T-cell (primary cell): ENCODE measurements around the gene ZMYM5. TPM values are rescaled to one million over a fixed set of nuclear protein-coding genes. Genes with fewer than 3 reads are reported as not detected.
A peak's percentile ranks its signal among the peaks of the same experiment; 100 is the strongest.
"Not testable (repeated sequence)": the region's sequence is repeated elsewhere in the genome, so short reads cannot be mapped to it uniquely, and the experiment has no call there.

ENCODE experiments used
- ATAC-seq, 4 experiments: fragments of 200-7000 bp in 3 of 4; fragments of 150-1000 bp in 1 of 4; cut with Tn5 transposase; replicated peaks in 1 of 4; 1 replicate in 3 of 4; 2 replicates in 1 of 4; pipeline ENCODE4 v1.10.0; 2021; ENCODE audit warnings: moderate library complexity in 3 of 4, mild to moderate bottlenecking in 2 of 4, moderate number of reproducible peaks in 1 of 4
- CTCF ChIA-PET, 2 donors: fragments of 300-600 bp; sonication (Branson Sonifier 250); formaldehyde crosslinking; loops; one replicate each; lab custom pipeline; 2022; ENCODE audit warnings: antibody characterized with exemption in 2 of 2; lab: Charles Lee
- POLR2A ChIA-PET, 2 donors: fragments of 300-600 bp; sonication (Branson Sonifier 250); formaldehyde crosslinking; loops; one replicate each; lab custom pipeline; 2022; ENCODE audit warnings: antibody characterized with exemption in 2 of 2; lab: Charles Lee
- DNase-seq, 35 experiments: peaks; one replicate each; pipeline versions ENCODE4 v3.0.0 to v3.0.0-alpha.2; 2013 to 2023
- H3K27ac ChIP-seq: one replicate; pipeline ENCODE4 v1.5.1; 2013; ENCODE audit warnings: low read length
- H3K27me3 ChIP-seq, 2 experiments: replicated peaks in 1 of 2; 1 replicate in 1 of 2; 2 replicates in 1 of 2; pipeline versions ENCODE4 v1.6.1 to v1.7.0; 2013; ENCODE audit warnings: low read length in 1 of 2, mixed read lengths in 1 of 2; ENCODE audit not compliant: control insufficient read depth in 2 of 2, insufficient read depth in 2 of 2; ENCODE audit errors: extremely low read depth in 1 of 2
- H3K36me3 ChIP-seq, 2 donors: 1 replicate in 1 of 2; 2 replicates in 1 of 2; pipeline versions ENCODE4 v1.6.1 to v1.7.0; 2013; ENCODE audit warnings: low read length in 1 of 2; ENCODE audit not compliant: control insufficient read depth in 2 of 2, insufficient read depth in 1 of 2; ENCODE audit errors: extremely low read depth in 1 of 2
- H3K4me1 ChIP-seq, 2 experiments: 1 replicate in 1 of 2; 2 replicates in 1 of 2; pipeline versions ENCODE4 v1.6.1 to v1.7.0; 2013; ENCODE audit warnings: low read length in 2 of 2, mixed read lengths in 1 of 2; ENCODE audit not compliant: insufficient read depth in 2 of 2, control insufficient read depth in 1 of 2; ENCODE audit errors: extremely low read depth in 1 of 2
- H3K4me3 ChIP-seq, 2 donors: 1 replicate in 1 of 2; 2 replicates in 1 of 2; pipeline versions ENCODE4 v1.5.1 to v1.7.0; 2013; ENCODE audit warnings: mild to moderate bottlenecking in 2 of 2, low read length in 1 of 2, moderate library complexity in 1 of 2; ENCODE audit not compliant: control insufficient read depth in 1 of 2; ENCODE audit errors: extremely low read depth in 1 of 2
- H3K9me3 ChIP-seq: 2 replicates; pipeline ENCODE4 v1.7.0; 2013
- H3K27ac Mint-ChIP-seq, 2 donors: one replicate each; pipeline ENCODE4 v1.8.0; 2020 to 2021; ENCODE audit warnings: mild to moderate bottlenecking in 2 of 2, mixed read lengths in 2 of 2
- H3K27me3 Mint-ChIP-seq, 2 donors: one replicate each; pipeline ENCODE4 v1.8.0; 2021 to 2022; ENCODE audit warnings: mixed read lengths in 2 of 2
- H3K36me3 Mint-ChIP-seq: one replicate; pipeline ENCODE4 v1.8.0; 2021; ENCODE audit warnings: mixed read lengths
- H3K4me1 Mint-ChIP-seq, 3 donors: one replicate each; pipeline ENCODE4 v1.8.0; 2020 to 2022; ENCODE audit warnings: mixed read lengths in 3 of 3, mild to moderate bottlenecking in 1 of 3
- H3K4me3 Mint-ChIP-seq, 3 donors: one replicate each; pipeline ENCODE4 v1.8.0; 2020 to 2022; ENCODE audit warnings: mild to moderate bottlenecking in 3 of 3, mixed read lengths in 3 of 3, moderate library complexity in 3 of 3
- H3K9me3 Mint-ChIP-seq, 3 donors: one replicate each; pipeline ENCODE4 v1.8.0; 2020 to 2022; ENCODE audit warnings: mixed read lengths in 3 of 3
- WGBS: methylation state at CpG from one replicate; pipeline ENCODE4 v1.1.5; 2013; ENCODE audit warnings: missing lambda C conversion rate; ENCODE audit not compliant: insufficient coverage; 5-methylcytosine and 5-hydroxymethylcytosine counted together
- total RNA-seq, 35 experiments: library from RNA in 6 of 35; stranded (reverse) in 6 of 35; fragments of 120-200 nt in 1 of 35; gene quantifications; one replicate each; pipeline versions ENCODE4 v1.2.1 to v1.2.4 and lab custom pipeline; 2013 to 2026

Gene ZMYM5
- total RNA-seq, 5 donors from 2014 or later (not counting 1 experiment from before 2014, with no cell fraction given): 19.2 to 30.9 (median 23.0) TPM

DNA sequence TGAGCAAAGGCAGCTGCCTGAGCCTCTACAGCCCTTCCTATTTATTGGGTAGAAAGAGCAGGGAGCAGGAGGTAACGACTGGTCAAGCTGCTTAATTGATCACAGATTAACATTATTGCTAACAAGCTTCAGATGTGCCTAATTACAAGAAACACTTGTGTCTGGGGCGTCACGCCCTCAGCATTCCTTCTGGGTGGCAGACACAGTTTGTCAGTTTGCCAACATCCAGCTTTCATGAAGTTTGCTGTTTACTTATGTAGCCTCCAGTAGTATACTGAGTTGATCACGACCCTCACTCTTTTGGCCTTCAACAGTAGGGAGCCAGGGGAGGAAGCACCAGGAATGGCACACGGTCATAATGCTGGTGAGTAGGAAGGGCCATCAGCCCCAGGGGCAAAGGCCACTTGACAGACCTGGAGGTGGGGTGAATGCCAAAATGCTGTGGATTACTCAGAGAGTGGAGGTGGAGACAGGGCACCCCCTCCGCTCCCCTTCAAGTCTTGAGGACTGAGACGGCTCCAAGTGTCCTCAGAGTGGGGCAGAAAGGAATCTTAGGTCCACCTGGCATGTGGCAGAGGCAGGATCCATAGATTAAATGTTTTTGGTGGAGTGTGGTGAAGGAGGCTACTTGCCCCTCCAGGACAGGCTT lies 45.8 kb downstream of the ZMYM5 start:
- Histone ChIP-seq H3K27me3 (no peaks in the 10 kb centered on the region), H3K4me1 (no peaks in the 10 kb centered on the region), H3K36me3 (peaks cover 13 to 15% of the 10 kb centered on the region in 2 donors), H3K9me3 (no peaks in the 10 kb centered on the region), H3K4me3 (no peak overlapping the region), H3K27ac (no peak overlapping the region)
- ChIA-PET CTCF (no interaction called here), POLR2A (no interaction called here)
- WGBS: 100% methylated on average over 5 of the region's 7 CpGs
- Mint-ChIP-seq H3K9me3 (no peaks in the 10 kb centered on the region), H3K27ac (no peak overlapping the region), H3K36me3 (peaks cover 24% of the 10 kb centered on the region), H3K4me3 (no peak overlapping the region), H3K27me3 (no peaks in the 10 kb centered on the region), H3K4me1 (peaks cover 0 to 3% (median 0%) of the 10 kb centered on the region in 3 donors)
- no peak for DNase-seq
- no peak for ATAC-seq

DNA sequence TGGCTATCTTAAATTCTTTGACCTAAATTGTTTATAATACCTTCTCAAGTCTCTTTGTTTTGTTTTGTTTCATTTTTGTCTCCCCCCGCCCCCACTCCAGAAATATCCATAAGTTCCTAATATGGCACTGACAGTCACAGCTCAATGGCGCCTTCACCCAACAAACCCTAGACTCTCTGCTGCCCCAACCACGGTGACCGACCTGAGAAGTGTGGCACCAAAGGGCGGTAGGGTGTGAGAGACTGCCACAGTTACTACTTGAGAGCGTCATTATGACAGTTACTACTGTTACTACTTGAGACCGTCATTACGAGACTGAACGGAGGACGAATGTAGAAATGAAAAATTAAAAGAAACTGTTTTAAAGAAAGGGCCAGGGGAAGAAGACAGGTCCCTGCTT lies 46.3 kb downstream of the ZMYM5 start:
- Mint-ChIP-seq H3K9me3 (no peaks in the 10 kb centered on the region), H3K4me3 (no peak overlapping the region), H3K36me3 (peaks cover 25% of the 10 kb centered on the region), H3K27me3 (no peaks in the 10 kb centered on the region), H3K4me1 (peaks cover 0 to 2% (median 0%) of the 10 kb centered on the region in 3 donors), H3K27ac (no peak overlapping the region)
- 96% methylated on average over 4 of the region's 10 CpGs for WGBS
- DNase-seq (peak in 6 of 35 experiments; percentile 2 to 9 (median 3)), ATAC-seq (no peak)
- ChIA-PET CTCF (no interaction called here), POLR2A (no interaction called here)
- Histone ChIP-seq H3K36me3 (peaks cover 13 to 15% of the 10 kb centered on the region in 2 donors), H3K4me1 (no peaks in the 10 kb centered on the region), H3K4me3 (no peak overlapping the region), H3K27me3 (no peaks in the 10 kb centered on the region), H3K9me3 (no peaks in the 10 kb centered on the region), H3K27ac (no peak overlapping the region)

DNA sequence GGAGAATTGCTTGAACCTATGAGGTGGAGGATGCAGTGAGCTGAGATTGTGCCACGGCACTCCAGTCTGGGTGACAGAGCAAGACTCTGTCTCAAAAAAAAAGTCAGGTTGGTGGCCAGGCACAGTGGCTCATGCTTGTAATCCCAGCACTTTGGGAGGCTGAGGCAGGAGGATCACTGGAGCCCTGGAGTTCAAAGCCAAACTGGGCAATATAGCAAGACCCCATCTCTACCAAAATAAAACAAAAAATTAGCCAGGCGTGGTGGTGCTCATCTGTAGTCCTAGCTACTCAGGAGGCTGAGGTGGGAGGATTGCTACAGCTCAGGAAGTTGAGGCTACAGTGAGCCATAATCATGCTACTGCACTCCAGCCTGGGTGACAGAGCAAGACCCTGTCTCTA lies 47.6 kb downstream of the ZMYM5 start:
- H3K4me3 ChIP-seq, H3K27me3 ChIP-seq, H3K27me3 Mint-ChIP-seq, DNase-seq, H3K4me1 Mint-ChIP-seq, POLR2A ChIA-PET, H3K27ac ChIP-seq, H3K4me3 Mint-ChIP-seq, H3K4me1 ChIP-seq, H3K27ac Mint-ChIP-seq, H3K9me3 ChIP-seq, ATAC-seq, H3K9me3 Mint-ChIP-seq, CTCF ChIA-PET: not testable (repeated sequence)
- peaks cover 8 to 15% of the 10 kb centered on the region in 2 donors for H3K36me3 ChIP-seq
- 100% methylated on average over 1 of the region's 2 CpGs for WGBS
- H3K36me3 Mint-ChIP-seq: peaks cover 26% of the 10 kb centered on the region

DNA sequence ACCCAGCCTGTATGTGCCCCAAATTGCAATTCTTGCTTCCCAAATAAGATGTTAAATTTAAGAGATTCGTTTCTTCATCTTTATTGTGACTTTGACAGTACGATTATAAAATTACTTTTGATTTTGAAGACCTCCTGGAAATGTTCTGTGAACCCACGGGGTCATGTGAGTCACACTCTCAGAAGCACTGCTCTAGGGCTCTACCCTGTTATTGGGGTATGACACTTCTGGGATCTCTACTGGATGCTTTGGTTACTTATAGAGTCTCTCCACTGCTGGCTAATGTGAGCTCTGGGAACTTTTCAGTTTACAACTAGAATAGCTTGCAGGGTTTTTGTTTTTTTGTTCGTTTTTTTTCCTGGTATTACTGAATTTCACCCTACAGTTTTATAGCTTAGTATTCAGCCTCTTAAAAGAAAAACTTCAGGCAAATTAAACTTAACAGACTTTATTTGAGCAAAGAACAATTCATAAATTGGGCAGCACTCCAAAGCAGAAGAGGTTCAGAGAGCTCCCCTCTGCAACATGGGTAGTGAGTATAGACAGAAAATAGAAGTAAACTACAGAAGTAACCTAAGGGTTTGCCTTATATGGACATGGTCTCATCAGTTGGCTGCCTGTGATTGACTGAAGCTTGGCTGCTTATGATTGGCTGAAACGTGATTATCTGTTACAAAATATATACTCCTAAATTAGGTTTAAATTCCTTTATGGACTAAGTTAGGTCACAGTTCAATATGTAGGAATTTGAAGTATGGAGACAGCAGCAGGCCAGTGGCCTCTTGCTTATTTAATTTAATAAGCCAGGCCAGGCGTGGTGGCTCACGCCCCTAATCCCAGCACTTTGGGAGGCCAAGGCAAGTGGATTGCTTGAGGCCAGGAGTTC lies 52.2 kb downstream of the ZMYM5 start:
- H3K36me3 Mint-ChIP-seq: peaks cover 6% of the 10 kb centered on the region
- ATAC-seq: no peak
- no peaks in the 10 kb centered on the region for H3K9me3 Mint-ChIP-seq
- Histone ChIP-seq H3K27ac (no peak overlapping the region), H3K4me1 (no peaks in the 10 kb centered on the region), H3K4me3 (no peak overlapping the region), H3K36me3 (no peaks in the 10 kb centered on the region), H3K9me3 (no peaks in the 10 kb centered on the region), H3K27me3 (no peaks in the 10 kb centered on the region)
- no peaks in the 10 kb centered on the region for H3K4me1 Mint-ChIP-seq
- WGBS: 38% methylated on average over 1 of the region's 7 CpGs
- H3K4me3 Mint-ChIP-seq: no peak overlapping the region
- ChIA-PET POLR2A (no interaction called here), CTCF (no interaction called here)
- H3K27ac Mint-ChIP-seq: no peak overlapping the region
- no peak for DNase-seq
- no peaks in the 10 kb centered on the region for H3K27me3 Mint-ChIP-seq

DNA sequence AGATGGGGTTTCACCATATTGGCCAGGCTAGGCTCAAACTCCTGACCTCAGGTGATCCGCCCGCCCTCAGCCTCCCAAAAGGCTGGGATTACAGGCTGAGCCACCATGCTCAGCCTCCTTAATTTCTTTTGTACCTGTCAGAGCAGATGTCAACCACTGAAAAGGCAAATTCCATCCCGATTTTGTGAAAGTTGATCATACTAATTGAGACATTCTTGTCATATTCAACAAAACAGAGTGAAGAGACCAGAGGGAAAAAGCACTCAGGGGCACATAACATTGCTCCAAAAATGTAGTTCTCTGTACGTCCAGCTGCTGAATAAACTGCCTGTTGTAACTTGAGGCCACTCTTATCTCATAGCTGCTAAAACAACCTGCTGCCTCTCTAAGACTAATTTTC lies 53.3 kb downstream of the ZMYM5 start:
- POLR2A ChIA-PET: no interaction called here
- no peaks in the 10 kb centered on the region for H3K27me3 Mint-ChIP-seq
- no peak for DNase-seq

DNA sequence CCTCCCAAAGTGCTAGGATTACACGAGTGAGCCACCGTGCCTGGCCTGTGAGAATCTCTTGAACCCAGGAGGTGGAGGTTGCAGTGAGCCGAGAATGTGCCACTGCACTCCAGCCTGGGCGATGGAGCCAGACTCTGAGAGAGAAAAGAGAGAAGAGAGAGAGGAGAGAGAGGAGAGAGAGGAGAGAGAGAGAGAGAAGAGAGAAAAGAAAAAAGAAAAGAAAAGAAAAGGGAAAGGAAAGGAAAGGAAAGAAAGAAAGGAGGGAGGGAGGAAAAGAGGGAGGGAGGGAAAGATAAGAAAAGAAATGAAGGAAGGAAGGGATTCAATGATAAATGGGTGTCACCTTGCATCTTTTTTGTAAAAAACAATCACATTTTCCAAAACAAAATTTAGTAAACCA lies 57.7 kb downstream of the ZMYM5 start:
- H3K4me1 Mint-ChIP-seq: no peaks in the 10 kb centered on the region
- ATAC-seq (no peak), DNase-seq (no peak)
- H3K9me3 Mint-ChIP-seq: no peaks in the 10 kb centered on the region
- no peaks in the 10 kb centered on the region for H3K27me3 Mint-ChIP-seq
- Histone ChIP-seq H3K27me3 (no peaks in the 10 kb centered on the region), H3K36me3 (no peaks in the 10 kb centered on the region), H3K27ac (no peak overlapping the region), H3K4me1 (no peaks in the 10 kb centered on the region), H3K9me3 (no peaks in the 10 kb centered on the region), H3K4me3 (no peak overlapping the region)
- H3K36me3 Mint-ChIP-seq: no peaks in the 10 kb centered on the region
- H3K27ac Mint-ChIP-seq: no peak overlapping the region
- 96% methylated on average over 3 of the region's 4 CpGs for WGBS
- H3K4me3 Mint-ChIP-seq: no peak overlapping the region
- ChIA-PET POLR2A (no interaction called here), CTCF (no interaction called here)

More for the DNA sequence above, 53.3 kb downstream of the ZMYM5 start:
- Histone ChIP-seq H3K4me3 (no peak overlapping the region), H3K4me1 (no peaks in the 10 kb centered on the region), H3K9me3 (no peaks in the 10 kb centered on the region), H3K36me3 (no peaks in the 10 kb centered on the region), H3K27me3 (no peaks in the 10 kb centered on the region), H3K27ac (no peak overlapping the region)
- H3K36me3 Mint-ChIP-seq: peaks cover 6% of the 10 kb centered on the region
- CTCF ChIA-PET: interaction anchor here in 1 of 2 donors (0.7 kb wide), 1 partner anchor 681 kb away, joined by 3 read pairs; no protein-coding TSS in a partner anchor
- no peak for ATAC-seq
- no CpG with 5 or more reads among the region's 4 CpGs for WGBS
- no peaks in the 10 kb centered on the region for H3K9me3 Mint-ChIP-seq
- no peaks in the 10 kb centered on the region for H3K4me1 Mint-ChIP-seq
- H3K27ac Mint-ChIP-seq: no peak overlapping the region
- H3K4me3 Mint-ChIP-seq: no peak overlapping the region
